Hematopoietic multipotent progenitor cell treated with erythropoietin and hydrocortisone succinate and interleukin-3 and kit ligand, for 8 days (in vitro differentiated cells): ENCODE data around the gene BMP6.
"Not testable (repeated sequence)": the region's sequence is repeated elsewhere in the genome, so short reads cannot be mapped to it uniquely, and the experiment has no call there.

Source experiments
- DNase-seq: peaks from one replicate; pipeline ENCODE4 v3.0.0-alpha.2; 2015

The BMP6 gene

DNA sequence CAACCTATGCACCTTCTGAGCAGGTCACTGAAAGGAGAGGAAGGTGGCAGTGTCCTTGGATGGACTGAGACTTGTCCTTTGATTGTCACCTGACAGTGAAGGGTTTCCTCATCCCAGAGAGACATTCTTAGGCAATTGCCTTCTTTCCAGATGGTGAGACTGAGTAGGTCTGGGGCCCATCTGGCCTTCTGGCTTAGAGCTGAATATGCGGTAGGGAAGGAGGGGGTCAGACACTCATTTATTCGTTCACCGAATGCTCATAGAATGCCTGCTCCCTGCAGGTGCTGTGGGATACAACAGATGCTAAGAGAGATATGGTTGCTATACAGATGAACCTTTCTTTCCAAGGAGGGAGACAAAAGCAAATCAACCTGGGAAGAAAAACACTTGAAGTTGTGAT lies 76.8 kb downstream of the BMP6 start:
- no peak for DNase-seq

DNA sequence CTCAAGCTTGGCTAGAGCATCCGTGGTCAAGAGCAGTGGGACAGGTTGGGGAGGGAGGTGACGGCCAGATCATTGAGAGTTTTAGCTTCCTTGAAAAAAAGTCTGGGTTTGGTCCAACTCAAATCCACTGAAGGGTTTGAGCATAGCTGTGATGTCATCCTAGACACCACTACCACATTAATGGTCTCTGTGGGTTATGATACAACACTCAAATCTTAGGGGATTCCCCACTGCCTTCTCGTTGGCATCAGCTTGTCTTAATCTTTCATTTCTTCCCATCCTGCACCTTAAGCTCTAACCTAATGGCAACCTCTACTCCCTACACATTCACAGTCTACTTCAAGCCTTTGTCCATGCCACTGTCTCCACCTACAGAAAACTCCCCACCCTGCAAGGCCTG lies 77.3 kb downstream of the BMP6 start:
- no peak for DNase-seq

DNA sequence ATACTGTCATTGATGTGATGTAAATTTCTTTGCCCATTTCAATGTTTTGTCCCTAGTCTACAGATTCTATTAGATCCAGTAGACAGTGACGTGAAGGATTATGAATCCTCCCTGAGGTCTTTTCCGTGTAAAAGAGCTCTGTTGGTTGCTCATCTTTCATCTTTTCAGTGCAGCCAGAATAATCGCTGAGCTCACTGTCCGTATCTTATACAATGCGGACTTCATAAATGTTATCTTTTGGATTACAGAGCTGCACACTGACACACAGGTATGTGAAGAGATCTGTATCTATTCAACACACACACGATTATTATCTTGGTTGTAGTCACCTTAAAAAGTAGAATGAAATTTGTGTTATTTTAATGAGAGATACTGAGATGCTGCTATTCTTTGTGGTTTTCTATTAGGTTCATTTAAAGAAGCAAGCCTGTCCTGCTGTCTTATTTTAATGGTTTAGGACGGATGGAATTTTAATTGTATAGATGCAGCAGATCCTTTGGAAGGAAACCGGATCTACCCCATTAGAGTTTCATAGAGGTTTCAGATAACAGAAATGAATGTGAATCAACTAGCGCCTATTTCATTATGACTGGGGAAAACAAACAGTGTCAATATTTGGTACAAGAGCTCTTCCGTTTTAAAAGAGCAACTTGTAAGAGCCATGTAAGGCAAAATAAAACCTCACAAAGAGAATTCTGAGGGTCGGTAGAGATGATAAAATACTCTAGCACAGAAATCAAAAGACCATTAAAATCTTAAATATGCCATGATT lies 79.4 kb downstream of the BMP6 start:
- DNase-seq, result no peak

DNA sequence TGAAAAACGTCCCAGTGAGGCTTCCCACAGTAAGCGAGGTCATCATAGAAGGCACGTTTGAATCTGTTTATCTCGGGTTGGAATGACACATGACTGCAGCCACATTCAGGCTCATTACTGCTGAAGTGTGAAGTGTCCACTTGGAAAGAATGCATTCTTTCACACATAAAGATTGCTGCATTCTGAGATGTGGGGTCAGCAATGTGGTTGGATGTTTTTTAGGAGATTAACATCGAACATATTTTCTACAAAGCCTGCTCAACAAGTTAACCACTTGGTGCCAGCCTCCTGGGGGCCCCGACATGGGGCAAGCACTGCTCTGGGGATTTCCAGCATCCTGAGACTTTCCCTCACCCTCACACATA lies 79.9 kb downstream of the BMP6 start:
- DNase-seq, result no peak

DNA sequence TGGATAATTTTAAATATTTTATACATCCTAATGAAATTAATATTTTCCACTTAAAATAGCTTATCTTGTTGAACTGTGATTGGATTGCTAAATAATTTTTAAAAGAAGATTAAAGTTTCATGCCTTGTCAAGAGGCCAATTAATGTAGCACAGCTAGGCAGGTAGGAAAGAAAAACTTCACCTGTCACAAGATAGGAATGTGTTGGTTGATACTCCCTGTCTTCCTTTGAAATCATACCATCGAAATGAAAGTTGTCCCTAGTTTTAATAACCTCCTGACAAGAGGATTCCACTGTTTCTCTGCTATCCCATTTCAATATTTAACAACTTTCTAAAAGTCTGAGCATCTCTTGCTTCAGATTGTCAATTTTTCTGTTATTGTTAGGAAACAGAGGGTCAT lies 80.8 kb downstream of the BMP6 start:
- DNase-seq, result no peak

DNA sequence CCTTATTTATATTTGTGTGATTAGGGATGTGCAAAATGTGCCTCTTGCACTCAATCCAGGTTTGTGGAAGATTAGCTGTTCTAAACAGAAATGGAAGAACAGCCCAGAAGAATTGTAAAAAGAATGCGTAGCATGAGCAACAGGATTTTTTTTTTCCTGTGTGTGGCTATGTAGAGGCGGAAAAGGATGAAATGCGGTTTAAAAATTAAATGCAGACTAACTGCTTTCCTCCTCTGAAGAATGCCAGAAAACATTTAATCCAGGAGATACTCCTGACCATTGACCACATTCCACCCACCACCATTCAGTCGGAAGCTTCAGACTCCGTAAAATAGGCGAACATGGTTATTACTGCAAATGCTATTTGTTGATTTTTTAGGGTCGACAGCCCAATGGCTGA lies 83.4 kb downstream of the BMP6 start:
- DNase-seq, result no peak

DNA sequence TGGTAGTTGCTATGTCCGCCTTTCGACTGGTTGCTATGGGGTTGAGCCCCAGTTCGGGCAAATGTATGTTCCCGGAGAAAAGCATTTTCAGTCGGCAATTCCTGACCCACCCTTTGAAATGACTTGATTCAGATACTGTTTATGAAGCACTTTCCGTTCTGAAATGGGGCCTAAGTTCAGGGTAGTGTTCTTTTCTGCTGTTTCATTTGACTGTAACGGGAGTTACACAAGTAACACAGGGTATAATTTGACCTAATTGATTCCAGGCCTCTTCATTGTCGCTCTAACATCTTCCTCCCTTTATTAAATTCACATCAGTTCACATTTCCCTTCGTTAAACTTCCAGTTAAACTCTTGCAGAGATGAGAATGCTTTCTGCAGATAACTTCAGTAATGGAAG lies 85.5 kb downstream of the BMP6 start:
- DNase-seq, result no peak

DNA sequence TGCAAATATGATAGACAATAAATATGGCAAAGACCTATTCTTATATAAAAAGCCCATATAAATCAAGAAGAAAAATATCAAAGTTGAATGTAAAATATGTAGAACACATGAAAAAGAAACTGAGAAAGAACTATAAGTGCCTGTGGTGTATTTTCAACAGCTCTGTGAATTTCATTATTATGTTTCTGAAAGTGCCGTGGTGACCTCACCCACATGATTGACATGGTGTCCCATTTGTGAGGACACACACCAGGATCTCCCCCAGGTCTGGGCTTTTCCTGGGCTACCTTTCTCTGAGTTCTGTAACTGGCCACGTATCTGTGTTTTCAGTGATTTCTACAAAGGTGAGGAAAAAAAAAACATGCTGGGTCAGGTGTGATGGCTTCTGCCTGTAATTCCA lies 86.7 kb downstream of the BMP6 start:
- DNase-seq, result no peak

DNA sequence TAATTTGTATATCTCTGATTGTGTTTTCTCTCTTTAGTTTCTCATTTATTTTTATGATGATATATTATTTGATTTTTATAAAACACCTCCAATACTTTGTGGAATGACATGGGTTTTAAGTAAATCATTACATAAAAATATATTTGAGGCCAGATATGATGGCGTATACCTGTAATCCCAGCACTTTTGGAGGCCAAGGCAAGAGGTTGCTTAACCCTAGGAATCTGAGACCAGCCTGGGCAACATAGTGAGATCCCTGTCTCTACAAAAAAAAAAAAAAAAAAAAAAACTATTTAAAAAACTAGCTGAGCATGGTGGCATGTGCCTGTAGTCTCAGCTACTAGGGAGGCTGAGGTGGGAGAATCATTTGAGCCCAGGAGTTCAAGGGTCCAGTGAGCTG lies 87.3 kb downstream of the BMP6 start:
- DNase-seq, result no peak

DNA sequence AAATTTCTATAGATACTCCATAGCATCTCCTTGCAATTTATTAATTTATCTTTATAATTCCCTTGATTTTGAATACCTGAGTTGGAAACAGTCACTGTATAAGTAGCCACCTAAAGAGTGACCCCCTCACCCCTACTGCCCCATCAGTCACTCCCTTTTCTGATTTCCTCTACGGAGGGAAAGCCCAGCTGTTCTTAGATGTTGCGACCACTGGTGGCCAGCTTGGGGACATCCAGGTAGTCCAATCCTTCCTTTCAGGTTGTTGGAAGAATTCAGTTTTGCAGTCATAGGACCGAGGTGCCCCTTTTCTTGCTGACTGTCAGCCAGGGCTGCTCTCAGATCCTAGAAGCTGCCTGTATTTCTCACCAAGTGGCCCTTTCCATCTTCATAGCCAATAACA lies 87.8 kb downstream of the BMP6 start:
- DNase-seq, result no peak

DNA sequence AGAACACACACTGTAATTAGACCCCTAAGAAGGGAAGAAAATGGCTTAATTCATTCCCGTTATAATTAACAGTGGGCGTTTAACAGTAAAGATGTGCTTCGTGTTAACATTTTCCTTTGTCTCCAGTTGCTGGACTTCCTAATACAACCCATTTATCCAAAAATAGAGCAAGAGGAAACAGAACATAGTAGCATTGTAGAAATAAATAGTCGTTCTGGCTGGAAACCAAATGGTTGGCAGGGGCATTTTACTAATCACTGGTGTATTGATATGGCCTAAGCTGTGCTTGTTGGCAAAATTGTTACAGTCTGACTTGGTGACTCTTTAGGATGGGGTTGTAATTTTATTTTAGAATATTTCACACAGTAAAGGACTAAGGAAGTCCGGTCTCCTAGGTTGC lies 89.8 kb downstream of the BMP6 start:
- no peak for DNase-seq

DNA sequence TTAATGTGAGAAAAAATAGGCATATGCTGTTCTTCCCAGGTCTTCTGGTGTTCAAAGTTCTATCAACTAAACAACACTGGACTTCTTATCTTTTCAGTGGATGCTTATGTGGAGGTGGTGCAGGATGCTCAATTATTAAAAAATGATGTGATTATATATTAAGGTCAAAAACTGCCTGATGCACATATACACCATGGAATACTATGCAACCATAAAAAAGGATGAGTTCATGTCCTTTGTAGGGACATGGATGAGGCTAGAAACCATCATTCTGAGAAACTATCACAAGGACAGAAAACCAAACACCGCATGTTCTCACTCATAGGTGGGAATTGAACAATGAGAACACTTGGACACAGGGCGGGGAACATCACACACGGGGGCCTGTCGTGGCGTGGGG lies 91.3 kb downstream of the BMP6 start:
- not testable (repeated sequence) for DNase-seq

DNA sequence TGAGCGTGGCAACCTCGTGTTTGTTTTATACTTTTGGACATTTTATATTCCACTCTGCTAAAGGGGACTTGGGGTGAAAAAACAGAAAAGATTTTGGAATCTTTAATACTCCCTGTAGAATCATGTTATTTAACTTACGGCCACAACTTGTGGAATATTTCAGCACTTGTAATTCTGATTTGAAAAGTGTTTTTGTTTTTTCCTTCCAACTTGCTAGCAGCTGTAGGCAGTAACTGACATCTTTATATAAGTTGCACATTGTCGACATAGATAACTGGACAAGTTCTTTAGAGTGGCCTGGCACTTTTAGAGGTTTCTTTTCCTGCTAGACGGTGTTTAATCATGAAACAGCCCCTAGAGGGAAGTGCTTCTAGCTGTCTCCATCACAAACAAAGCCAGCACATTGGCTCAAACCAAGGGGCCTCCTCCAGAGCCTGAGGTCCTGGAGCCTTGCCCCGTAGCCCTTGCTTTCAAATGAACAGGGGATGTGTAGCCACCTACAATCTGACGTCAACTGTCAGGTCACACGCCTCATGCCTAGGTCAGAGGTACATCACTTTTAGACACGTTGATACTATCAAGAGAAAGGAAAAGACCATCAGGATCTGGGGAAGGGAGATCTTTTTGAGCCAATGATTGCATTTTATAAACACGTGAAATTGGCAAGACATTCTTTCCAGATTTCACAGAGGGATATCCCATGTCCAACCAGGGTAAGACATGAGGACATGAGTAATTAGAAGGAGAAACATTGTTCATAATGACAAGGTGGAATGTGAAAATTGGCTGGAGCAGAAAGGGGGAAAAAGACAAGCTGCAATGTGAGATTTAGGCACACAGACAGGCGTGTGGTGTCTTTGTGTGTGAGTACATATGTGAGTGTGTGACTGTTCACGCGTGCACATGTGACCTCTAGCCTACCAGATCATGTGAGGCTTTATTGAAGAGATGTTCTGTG lies 92.6 kb downstream of the BMP6 start:
- no peak for DNase-seq

DNA sequence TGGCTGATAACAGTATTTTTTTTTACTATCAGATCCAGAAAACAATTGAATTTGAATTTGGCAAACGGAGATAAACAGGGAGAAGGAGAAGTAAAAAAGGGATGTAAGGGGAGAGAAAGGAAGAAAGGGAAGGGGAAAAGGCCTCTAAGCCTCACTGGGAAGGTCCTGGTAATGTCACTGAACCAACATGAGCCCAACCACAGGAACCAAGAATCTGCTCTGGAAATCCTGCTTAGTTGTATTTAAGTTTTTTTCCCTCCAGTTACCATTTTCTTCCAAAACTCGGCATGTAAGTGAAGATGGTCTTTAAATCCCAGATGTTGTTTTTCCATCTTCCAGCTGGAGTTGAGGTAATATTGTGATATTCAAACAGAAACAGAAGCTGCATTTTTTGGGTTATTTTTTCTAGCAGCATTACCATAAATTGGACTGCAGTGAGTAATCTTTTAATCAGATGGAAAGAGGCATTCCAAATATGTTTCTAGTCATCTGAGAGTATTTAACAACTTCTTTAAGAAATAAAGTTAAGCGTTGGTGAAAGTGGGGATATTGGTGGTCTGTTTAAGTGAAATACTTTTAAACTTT lies 93.6 kb downstream of the BMP6 start:
- DNase-seq, result no peak

DNA sequence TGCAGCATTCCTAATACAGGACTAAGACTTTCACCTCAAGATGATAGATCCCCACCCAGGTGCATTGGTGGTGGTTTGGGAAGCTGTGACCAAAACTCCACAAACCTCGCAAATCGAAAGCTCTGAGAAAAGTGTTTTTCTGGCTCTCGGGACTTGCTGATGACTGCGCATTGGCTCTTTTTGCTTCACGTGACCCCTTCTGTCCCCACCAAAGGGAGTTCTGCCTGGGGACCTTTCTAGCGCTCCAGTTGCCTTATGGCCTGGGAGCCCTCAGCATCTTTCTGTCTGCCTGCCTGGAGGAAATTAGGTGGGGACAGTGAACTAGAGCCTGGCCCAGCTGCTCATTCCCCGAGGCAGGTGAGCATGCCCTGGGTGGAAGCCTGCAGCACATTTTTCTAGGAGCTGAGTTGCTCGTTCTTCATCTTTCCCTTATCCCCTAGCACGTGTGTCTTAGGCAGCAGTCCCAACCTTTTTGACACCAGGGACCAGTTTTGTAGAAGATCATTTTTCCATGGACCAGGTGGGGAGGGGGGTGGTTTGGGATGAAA lies 94.5 kb downstream of the BMP6 start:
- DNase-seq, result no peak

DNA sequence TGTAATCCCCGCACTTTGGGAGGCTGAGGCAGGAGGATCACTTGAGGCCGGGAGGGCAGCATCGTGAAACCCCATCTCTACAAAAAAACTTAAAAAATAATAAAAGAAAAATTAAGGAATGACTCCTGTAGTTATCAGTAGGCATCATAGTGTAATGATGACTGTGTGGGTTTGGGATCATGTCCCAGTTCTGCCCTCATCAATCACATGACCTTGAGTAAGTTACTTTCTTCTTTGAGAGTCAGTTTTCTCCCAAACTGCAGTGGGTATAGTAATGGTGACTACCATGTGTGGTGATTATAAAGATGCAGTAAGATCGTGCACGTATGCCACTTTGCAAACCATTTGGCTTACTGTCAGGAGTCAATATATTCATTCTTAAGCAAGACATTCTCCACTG lies 95.5 kb downstream of the BMP6 start:
- no peak for DNase-seq

DNA sequence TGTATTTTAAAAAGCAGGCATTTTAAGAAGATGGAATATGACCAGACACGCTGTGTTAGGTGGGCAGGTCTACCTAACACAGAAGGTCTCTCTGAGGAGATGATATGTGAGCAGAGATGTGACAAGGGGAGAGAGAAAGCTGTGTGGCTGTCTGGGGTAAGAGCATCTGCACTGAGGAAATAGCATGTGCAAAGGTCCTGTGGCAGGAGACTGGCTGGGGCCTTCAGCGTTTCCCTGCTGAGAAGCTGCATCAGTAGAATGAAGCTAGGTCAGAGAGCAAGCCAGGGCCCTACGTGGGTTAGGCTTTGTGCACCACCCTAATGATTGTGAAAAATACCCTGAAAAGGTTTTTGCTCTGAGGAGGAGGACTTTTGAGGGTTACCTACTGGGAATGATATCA lies 97.7 kb downstream of the BMP6 start:
- no peak for DNase-seq

DNA sequence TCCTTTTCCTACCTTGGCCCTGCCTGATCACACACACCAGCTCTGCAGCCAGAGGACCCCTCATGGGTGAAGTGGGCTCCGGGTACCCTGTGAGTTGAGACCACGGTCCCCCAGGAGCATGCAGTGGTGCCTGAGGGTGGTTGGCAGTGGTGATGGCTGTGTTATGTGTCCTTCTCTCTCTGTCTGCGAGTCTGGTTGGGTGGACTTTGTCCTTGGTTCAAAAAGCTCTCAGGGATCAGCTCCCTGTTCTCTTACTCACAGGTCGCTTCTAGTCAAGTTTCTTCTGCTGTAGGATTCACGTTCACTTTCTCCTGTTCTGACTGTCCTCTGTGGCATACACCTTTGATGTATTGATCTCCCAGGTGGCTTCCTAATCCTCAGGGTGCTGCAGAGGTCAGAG lies 100.1 kb downstream of the BMP6 start:
- DNase-seq, result no peak

DNA sequence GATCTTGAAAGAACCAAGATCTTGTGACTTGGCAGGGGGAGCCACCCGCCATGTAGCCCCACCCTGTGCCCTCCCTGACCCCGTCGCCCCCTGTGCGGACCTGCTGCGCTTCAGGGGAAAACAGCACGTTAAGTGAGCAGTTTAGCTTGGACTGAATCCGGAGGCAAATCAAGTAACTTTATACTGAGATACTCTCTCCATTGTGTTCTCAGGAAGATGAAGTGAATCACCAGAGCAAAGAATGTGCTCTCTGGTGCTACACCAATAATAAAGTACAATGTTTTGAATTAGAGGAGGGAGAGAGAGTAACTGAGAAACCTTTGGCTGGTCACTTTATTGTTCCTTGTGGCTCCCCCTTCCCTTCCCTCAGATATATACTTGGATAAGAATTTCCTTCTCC lies 101.2 kb downstream of the BMP6 start:
- no peak for DNase-seq

DNA sequence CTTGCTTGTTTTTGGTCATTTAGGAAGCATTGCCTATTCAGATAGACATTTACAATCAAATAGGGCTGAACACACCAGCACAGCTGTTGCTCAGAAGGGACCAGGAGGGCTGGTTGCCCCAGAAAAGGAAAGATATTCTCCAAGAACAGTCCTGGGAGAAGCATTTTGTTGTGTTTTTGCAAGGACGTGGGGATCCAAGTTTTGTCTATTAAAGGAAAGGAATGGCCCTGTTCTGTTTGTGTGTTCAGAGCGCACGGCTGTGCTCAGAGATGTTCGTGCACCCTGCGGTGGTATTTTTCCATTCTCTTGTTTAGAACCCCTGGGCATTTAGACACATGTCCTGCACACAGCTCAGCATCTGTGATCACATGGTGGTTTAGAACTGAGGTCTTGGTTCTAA lies 102.2 kb downstream of the BMP6 start:
- DNase-seq, result no peak

DNA sequence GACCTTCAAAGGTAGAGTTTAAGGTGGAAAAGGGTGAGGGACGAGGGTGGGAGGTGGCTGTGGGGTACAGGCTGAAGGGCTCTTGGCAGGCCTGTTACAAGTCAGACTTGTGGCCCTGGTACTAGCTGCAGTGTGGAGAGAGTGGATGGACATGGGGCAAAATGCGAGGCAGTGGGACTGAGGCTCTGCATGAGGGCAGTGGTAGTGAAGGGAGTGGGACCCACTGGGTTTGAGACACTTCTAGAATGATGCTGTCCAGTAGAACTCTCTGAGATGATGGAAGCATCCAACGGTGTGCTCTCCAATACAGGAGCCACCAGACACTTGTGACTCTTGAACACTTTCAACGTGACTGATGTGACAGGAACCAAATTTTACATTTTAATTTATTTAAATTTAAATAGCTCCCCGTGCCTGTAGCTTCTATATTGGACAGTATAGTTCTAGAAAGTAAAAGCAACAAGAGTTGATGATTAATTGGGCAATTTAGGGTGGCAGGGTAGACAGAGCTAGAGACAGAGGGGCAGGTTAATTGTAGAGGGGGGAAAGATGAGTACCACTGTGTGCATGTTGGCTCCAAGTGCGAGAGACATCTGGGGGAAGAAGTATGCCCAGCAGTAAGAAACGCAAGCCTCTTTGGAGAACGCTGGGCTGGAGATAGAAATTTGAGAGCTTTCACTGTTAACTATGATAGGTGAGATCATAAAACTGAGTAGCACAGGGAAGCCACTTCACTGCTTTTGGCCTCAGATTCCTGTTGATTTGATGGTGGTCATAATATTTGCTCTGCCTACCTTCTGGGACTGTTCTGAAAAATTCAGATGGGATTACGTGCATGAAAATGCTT lies 107.2 kb downstream of the BMP6 start:
- no peak for DNase-seq

DNA sequence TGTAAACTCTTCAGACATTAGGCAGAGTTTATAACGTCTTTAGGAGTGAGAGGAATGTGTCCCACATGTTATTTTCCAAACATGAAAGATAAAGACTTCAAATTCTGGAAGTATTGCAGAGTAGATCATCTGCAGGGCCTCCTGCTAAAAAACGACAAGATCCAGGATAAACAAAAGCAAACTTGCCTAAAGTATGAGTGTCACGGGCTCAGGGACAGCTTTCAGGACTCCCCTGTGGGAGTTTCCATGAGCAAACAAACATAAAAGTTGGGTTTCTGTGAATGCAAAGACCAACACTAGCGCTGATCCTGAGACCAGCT lies 107.8 kb downstream of the BMP6 start:
- no peak for DNase-seq
